ENCODE data around the gene BACH2. TPM values are rescaled to one million over a fixed set of nuclear protein-coding genes. Genes with fewer than 3 reads are reported as not detected.

Gene BACH2
- total RNA-seq, 2 donors from 2014 or later, result 0.52 to 1.2 TPM

GRCh38 chr6:90194371-90194841 lies 102.2 kb downstream of the BACH2 start:
- DNase-seq, result no peak
- intact Hi-C loops (cut with DNase I), result no loop called here
- Histone ChIP-seq H3K9me3 (no peaks in the 10 kb centered on the region), H3K4me1 (no peaks in the 10 kb centered on the region), H3K9ac (ENCODE audit: low read depth in 2 of 2, low read length in 2 of 2) (no peak overlapping the region), H3K36me3 (no peaks in the 10 kb centered on the region), H3K4me3 (no peak overlapping the region), H3K27ac (no peak overlapping the region), H3K27me3 (no peaks in the 10 kb centered on the region)
- no peak for TF ChIP-seq CTCF (IDR thresholded peaks at IDR 0.05)

- Histone ChIP-seq H3K9ac (ENCODE audit: low read depth in 2 of 2, low read length in 2 of 2) (no peak overlapping the region), H3K9me3 (no peaks in the 10 kb centered on the region)
- intact Hi-C loops (cut with DNase I), result no loop called here
Observed at GRCh38 chr6:90193359-90193758, 103.3 kb downstream of the BACH2 start.

GRCh38 chr6:90192857-90193256 lies 103.8 kb downstream of the BACH2 start:
- DNase-seq, result no peak
- Histone ChIP-seq H3K9ac (ENCODE audit: low read depth in 2 of 2, low read length in 2 of 2) (no peak overlapping the region), H3K27ac (no peak overlapping the region), H3K9me3 (no peaks in the 10 kb centered on the region), H3K4me3 (no peak overlapping the region), H3K27me3 (no peaks in the 10 kb centered on the region), H3K36me3 (no peaks in the 10 kb centered on the region), H3K4me1 (no peaks in the 10 kb centered on the region)
- TF ChIP-seq CTCF (IDR thresholded peaks at IDR 0.05), result no peak
- intact Hi-C loops (cut with DNase I), result no loop called here

More at GRCh38 chr6:90193359-90193758, 103.3 kb downstream of the BACH2 start:
- no peak for DNase-seq
- H3K4me1 ChIP-seq, result no peaks in the 10 kb centered on the region
- no peak overlapping the region for H3K27ac ChIP-seq
- H3K36me3 ChIP-seq, result no peaks in the 10 kb centered on the region
- no peak overlapping the region for H3K4me3 ChIP-seq
- TF ChIP-seq CTCF (IDR thresholded peaks at IDR 0.05), result no peak
- no peaks in the 10 kb centered on the region for H3K27me3 ChIP-seq

GRCh38 chr6:90190752-90191395 lies 105.8 kb downstream of the BACH2 start:
- no peak for DNase-seq
- Histone ChIP-seq H3K4me3 (no peak overlapping the region), H3K4me1 (no peaks in the 10 kb centered on the region), H3K27me3 (no peaks in the 10 kb centered on the region), H3K9ac (ENCODE audit: low read depth in 2 of 2, low read length in 2 of 2) (no peak overlapping the region), H3K36me3 (no peaks in the 10 kb centered on the region), H3K27ac (no peak overlapping the region), H3K9me3 (no peaks in the 10 kb centered on the region)
- intact Hi-C loops (cut with DNase I), result no loop called here
- TF ChIP-seq CTCF (IDR thresholded peaks at IDR 0.05), result no peak

GRCh38 chr6:90190131-90190530 lies 106.5 kb downstream of the BACH2 start:
- Histone ChIP-seq H3K27me3 (no peaks in the 10 kb centered on the region), H3K4me1 (no peaks in the 10 kb centered on the region), H3K27ac (no peak overlapping the region), H3K9me3 (no peaks in the 10 kb centered on the region), H3K4me3 (no peak overlapping the region), H3K36me3 (no peaks in the 10 kb centered on the region), H3K9ac (ENCODE audit: low read depth in 2 of 2, low read length in 2 of 2) (no peak overlapping the region)
- no peak for DNase-seq
- TF ChIP-seq CTCF (IDR thresholded peaks at IDR 0.05), result no peak
- intact Hi-C loops (cut with DNase I), result no loop called here
